ENCODE data around the gene MORN5.

The MORN5 gene

DNA sequence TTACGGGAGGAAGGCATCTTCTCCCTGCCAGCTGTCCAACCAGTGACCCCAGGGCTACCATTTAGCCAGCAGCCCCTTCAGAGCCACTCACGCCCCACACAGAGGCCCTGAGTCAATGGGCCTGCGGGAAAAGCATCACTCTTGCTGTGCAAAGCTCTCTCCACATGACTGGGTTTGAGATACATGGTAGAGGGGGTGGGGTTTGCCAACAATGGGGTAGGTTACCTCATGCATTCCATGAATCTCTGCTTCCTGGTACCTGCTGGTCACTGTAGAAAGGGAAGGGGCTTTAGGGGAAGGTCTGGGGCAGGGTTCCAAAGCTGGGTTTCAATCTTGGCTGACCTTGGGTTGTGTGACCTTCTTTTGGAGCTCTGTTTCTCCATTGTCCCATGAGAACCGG lies 43.7 kb upstream of the MORN5 start:
- TF ChIP-seq, protein P1, sequence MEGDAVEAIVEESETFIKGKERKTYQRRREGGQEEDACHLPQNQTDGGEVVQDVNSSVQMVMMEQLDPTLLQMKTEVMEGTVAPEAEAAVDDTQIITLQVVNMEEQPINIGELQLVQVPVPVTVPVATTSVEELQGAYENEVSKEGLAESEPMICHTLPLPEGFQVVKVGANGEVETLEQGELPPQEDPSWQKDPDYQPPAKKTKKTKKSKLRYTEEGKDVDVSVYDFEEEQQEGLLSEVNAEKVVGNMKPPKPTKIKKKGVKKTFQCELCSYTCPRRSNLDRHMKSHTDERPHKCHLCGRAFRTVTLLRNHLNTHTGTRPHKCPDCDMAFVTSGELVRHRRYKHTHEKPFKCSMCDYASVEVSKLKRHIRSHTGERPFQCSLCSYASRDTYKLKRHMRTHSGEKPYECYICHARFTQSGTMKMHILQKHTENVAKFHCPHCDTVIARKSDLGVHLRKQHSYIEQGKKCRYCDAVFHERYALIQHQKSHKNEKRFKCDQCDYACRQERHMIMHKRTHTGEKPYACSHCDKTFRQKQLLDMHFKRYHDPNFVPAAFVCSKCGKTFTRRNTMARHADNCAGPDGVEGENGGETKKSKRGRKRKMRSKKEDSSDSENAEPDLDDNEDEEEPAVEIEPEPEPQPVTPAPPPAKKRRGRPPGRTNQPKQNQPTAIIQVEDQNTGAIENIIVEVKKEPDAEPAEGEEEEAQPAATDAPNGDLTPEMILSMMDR (IDR thresholded peaks at IDR 0.05), result no peak

DNA sequence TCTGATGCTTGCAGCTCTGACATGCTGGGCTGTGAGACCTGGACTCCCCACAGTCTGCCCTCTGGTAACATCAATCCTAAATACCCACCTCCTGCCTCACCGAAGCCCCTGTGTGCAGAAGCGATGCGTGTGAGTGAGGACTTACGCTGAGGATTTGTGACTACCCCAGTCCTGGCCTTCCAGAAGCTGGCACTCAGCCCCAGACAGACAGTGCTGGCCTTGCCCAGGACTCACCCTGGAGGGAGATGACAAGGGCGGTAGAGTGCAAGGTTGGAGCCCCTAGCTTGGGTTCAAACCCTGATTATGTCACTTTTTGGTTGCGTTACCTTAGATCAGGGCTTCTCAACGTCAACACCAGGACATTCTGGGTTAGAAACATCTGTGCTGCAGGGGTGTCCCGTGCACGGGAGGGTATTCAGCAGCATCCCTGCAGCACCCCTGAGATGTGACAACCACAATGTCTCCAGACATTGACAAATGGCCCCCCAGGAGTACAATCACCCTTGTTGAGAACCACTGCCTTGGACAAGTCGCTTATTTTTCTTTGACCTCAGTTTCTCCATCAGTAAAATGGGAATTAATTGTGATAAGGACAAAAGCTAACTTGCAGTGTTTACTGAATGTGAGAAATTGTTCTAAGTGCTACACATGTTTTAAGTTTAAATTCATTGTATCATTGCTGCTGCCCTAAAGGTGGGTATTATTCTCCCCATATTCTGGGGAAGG lies 43.1 kb upstream of the MORN5 start:
- TF ChIP-seq, protein P1 (IDR thresholded peaks at IDR 0.05), result no peak

- TF ChIP-seq, protein P1 (IDR thresholded peaks at IDR 0.05), result no peak
These were observed 41.2 kb upstream of the MORN5 start for GRCh38 chr9:122118343-122119165.

DNA sequence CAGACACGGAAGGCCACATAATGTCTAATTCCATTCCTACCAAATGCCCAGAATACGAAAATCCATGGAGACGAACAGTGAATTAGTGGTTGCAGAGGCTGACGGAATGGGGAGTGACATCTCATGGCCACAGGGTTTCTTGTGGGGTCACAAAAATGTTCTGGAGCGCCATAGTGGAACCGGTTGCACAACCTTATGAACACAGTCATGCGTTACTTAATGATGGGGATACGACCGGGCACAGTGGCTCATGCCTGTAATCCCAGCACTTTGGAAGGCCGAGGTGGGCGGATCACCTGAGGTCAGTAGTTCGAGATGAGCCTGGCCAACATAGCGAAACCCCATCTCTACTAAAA lies 40.6 kb upstream of the MORN5 start:
- TF ChIP-seq, protein P1 (IDR thresholded peaks at IDR 0.05), result no peak

DNA sequence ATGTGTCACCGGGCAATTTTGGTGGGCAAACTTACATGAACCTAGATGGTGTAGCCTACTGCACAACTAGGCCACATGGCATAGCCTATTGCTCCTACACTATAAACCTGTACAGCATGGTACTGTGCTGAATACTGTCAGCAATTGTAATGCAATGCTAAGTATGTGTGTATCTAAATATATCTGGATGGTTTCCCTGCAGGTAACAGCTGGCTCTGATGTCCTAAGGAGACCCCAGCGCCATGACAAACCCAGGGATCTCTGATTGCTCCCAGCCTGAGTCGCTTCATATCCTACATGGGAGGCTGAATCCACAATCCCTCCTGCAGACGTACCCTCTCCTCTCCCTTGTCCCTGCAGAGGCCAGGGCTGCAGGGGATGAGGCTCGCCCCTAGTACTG lies 40.0 kb upstream of the MORN5 start:
- TF ChIP-seq, protein P1 (IDR thresholded peaks at IDR 0.05), result no peak

DNA sequence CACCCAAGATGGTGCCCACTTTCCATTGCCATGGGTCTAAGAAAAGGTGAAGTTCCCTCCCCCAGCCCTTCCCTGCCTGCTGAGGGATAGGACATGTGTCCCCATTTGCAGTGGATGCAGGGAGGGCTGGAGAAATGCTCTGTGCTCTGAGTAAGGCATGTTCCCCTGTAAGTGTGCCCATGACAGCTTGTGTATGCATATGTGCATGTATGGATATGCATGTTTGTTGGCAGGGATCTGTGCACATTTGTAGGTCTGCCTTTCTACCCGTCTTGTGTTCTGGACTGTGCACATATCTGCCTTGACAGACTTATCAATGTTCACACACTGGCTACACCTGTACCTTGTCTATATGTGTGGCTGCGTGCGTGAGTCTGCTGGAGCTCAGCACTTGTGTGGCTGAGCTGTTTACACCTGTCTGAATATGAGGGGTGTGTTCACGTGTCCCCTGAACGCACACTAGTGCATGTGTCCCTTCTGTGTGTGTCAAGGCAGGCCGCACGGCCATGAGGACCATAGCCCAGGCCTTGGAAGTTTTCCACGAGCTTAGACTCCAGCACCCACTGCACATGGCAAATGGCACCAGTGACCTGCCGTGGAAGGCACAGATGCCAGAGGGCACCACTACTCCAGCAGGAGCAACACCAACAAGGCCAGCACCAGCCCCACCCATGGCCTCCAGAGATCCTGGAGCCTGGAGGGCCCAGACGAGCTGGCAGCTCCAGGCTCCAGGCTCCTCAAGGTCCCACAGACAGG lies 39.2 kb upstream of the MORN5 start:
- TF ChIP-seq, protein P1 (IDR thresholded peaks at IDR 0.05), result no peak

- TF ChIP-seq, protein P1 (IDR thresholded peaks at IDR 0.05), result no peak
These were observed 38.3 kb upstream of the MORN5 start for GRCh38 chr9:122121391-122121790.

Measured in LNCAP (cell line).